HFF-Myc (cell line): ENCODE data around the gene C3orf20.

Experiments
- DNase-seq: peaks from one replicate; pipeline ENCODE4 v3.0.0-alpha.2; 2011; ENCODE audit warnings: low read depth; ENCODE audit errors: extremely low read depth
- H3K4me3 ChIP-seq: replicated peaks from 2 replicates; pipeline ENCODE4 v1.5.1; 2011; ENCODE audit warnings: low read depth, mild to moderate bottlenecking, control low read depth, low read length
- CTCF ChIP-seq: IDR thresholded peaks from 2 replicates; pipeline ENCODE4 v1.5.1; 2012; ENCODE audit warnings: mild to moderate bottlenecking, low read depth, low read length, control low read depth; ENCODE audit errors: missing control alignments

The C3orf20 gene

GRCh38 chr3:14660942-14661341, 14.0 kb upstream of the C3orf20 start:
- TF ChIP-seq CTCF = no peak
- no peak for DNase-seq
- no peak overlapping the region for H3K4me3 ChIP-seq

- no peak for TF ChIP-seq CTCF
- H3K4me3 ChIP-seq = no peak overlapping the region
- no peak for DNase-seq
These were observed 11.4 kb upstream of the C3orf20 start for GRCh38 chr3:14663396-14664135.

DNA sequence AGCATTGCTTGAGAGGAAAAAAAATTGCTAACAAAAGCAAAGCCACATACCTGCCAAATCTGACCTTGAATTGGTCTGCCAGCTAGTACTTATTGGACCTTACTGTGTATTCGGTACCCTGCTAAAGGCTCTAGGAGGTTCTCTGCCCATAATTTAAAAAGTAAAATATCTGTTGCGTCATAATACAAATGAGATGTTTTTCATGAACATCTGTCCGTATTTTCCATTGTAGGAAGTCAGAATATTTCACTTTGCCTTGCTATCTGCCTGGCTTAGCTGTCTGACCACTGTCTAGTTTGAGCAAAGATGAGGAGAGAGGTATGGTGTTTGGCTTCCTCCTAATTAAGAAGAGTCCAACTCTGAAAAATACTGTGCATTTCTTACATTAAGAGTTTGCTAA, 10.8 kb upstream of the C3orf20 start:
- TF ChIP-seq CTCF = no peak
- H3K4me3 ChIP-seq = no peak overlapping the region
- no peak for DNase-seq

DNA sequence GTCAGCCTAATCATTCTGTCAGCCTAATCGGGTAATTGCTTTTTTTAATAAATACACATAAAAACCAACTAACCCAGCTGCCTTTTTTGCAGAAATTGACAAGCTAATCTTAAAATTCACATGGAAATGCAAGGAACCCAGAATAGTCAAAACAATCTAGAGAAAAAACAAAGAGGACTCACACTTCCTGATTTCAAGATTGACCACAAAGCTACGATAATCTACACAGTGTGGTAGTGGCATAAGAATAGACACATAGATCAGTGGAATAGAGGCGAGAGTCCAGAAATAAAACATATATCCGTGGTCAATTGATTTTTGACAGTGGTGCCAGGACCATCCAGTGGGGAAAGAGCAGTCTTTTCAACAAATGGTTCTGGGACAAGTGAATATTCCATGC, 2.4 kb upstream of the C3orf20 start:
- H3K4me3 ChIP-seq = no peak overlapping the region
- no peak for DNase-seq
- TF ChIP-seq CTCF = no peak

- TF ChIP-seq CTCF = no peak
- H3K4me3 ChIP-seq = no peak overlapping the region
- DNase-seq = no peak
These were observed 1.9 kb downstream of the C3orf20 start for GRCh38 chr3:14676881-14677280.

DNA sequence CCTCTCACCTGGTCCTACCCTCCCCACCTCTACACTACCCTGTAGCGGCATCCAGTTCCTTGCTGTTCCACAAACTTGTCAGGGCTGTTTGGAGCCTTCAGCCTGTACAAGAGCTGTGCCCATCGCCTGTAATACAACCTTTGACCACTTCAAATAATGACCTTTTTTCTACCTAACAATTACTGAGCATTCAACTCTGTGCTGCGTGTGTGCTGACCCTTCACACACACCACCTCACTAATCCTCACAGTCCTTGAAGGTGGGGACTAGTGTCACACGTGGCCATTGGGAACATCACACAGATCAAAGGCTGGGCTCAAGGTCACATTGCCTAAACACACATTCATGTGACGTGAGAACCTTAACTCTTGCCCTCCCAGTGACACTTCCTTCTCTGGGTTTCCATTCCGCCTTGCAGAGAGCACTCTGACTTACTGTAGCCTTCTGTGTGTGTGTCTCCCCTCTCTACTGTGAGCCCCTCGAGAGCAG, 3.1 kb downstream of the C3orf20 start:
- no peak for TF ChIP-seq CTCF
- no peak overlapping the region for H3K4me3 ChIP-seq
- no peak for DNase-seq

GRCh38 chr3:14680115-14680514, 5.2 kb downstream of the C3orf20 start:
- no peak for DNase-seq
- TF ChIP-seq CTCF = no peak
- no peak overlapping the region for H3K4me3 ChIP-seq
